ENCODE measurements around the gene GRB7. TPM values are rescaled to one million over a fixed set of nuclear protein-coding genes. Genes with fewer than 3 reads are reported as not detected.

Gene GRB7
- 7.3 and 10.3 TPM in 2 replicates for total RNA-seq (2022)
- Bru-seq, nascent RNA, result percentile 43 among the genes with signal in this experiment
- BruChase-seq, experiment 1, labeled RNA remaining after a 6-hour chase, result percentile 47 among the genes with signal in this experiment
- BruChase-seq, experiment 2, labeled RNA remaining after a 2-hour chase, result percentile 48 among the genes with signal in this experiment
- long read RNA-seq, transcript GRB7-201 (15 exons, 2,243 nt), result major isoform, 5 of 12 reads
- long read RNA-seq, partial matches to known transcripts, result 1 of 12 reads
- long read RNA-seq, other reads (novel, unspliced or antisense), result 3 of 12 reads

DNA sequence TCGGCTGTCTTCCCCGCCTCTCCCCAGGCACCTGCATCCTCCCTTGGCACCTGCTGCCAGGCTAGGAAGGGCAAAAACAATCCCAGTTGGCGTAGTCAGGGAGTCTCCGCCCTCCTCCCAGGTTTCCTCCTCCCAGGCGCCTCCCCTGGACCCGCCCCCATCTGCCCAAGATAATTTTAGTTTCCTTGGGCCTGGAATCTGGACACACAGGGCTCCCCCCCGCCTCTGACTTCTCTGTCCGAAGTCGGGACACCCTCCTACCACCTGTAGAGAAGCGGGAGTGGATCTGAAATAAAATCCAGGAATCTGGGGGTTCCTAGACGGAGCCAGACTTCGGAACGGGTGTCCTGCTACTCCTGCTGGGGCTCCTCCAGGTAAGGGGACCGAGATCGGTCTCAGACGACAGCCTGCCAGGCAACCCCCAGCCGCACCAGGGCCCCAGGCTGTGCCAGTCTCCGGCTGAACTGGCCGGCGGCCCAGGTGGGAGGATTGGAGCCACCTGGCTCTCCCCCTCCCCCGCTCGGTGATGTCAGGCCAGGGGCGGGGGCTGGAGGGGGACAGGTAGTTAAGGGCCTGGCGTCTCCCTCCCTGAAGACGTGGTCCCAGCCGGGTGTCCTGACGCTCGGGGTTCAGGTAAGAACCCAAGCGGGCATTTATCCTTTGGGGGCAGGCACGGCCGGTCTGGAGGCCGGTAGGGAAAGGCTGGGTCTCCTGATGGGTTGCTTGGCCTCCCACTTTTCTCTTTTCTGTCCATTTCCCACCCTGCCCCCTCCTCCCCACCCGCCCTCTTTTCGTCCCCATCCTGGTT, at the start of gene GRB7:
TSS of gene GRB7 (plus strand) at position 179 of the 808 bp plus-strand sequence. CDS start 4,364 bp downstream, outside the sequence.
- no TSS peak for BruUV-seq (replicated peaks)

DNA sequence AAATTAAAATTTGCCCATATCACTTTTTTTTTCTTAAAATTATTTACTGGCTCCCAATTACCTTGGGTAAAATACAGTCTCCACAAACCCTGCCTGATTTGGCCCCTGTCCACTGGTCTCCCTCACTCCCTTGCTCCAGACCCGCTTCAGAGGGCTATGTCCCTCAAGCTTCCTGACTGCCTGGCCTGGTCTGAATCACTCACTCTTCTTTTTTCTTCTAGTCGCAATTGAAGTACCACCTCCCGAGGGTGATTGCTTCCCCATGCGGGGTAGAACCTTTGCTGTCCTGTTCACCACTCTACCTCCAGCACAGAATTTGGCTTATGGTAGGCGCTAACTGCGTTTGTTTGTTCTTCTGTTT, 49.3 kb upstream of the GRB7 start:
- H3K27ac Mint-ChIP-seq (ENCODE audit: low read depth, unreplicated experiment), result peak overlapping the region; percentile 95
- H3K4me3 Mint-ChIP-seq (ENCODE audit: unreplicated experiment), result peak overlapping the region; percentile 79
- H3K9me3 Mint-ChIP-seq (ENCODE audit: unreplicated experiment), result no peaks in the 10 kb centered on the region
- no peak for TF ChIP-seq CTCF (IDR thresholded peaks at IDR 0.05; ENCODE audit: unreplicated experiment)
- no TSS peak for BruUV-seq (replicated peaks)
- H3K36me3 Mint-ChIP-seq (ENCODE audit: insufficient read depth, unreplicated experiment), result peaks cover 11% of the 10 kb centered on the region
- DNase-seq (ENCODE audit: unreplicated experiment), result no peak
- H3K4me1 Mint-ChIP-seq (ENCODE audit: insufficient read depth, unreplicated experiment), result peaks cover 14% of the 10 kb centered on the region
- POLR2A ChIA-PET, result interaction anchor here (0.5 to 4.1 kb wide), 22 partner anchors 10 to 489 kb away, joined by 3 to 68 read pairs (median 4); partner anchors contain the start of genes ERBB2, MIEN1, RPL19 and STARD3
- CTCF ChIA-PET, result interaction anchor here (0.5 to 1.0 kb wide), 5 partner anchors 12 to 300 kb away, joined by 3 to 4 read pairs (median 4); partner anchors contain the start of gene ERBB2
- H3K27me3 Mint-ChIP-seq (ENCODE audit: insufficient read depth, unreplicated experiment), result no peaks in the 10 kb centered on the region
- intact Hi-C loops (cut with micrococcal nuclease), result loop anchor here (5.0 kb wide), 2 partner anchors 51 to 54 kb away; partner anchors contain the start of gene STARD3

More for the DNA sequence above, at the start of gene GRB7:
- Mint-ChIP-seq H3K27ac (ENCODE audit: low read depth, unreplicated experiment) (peak within 1 kb of the TSS; percentile 95), H3K27me3 (ENCODE audit: insufficient read depth, unreplicated experiment) (peaks cover 11% of the 10 kb centered on the region), H3K9me3 (ENCODE audit: unreplicated experiment) (no peaks in the 10 kb centered on the region), H3K4me3 (ENCODE audit: unreplicated experiment) (peak within 1 kb of the TSS; percentile 81), H3K36me3 (ENCODE audit: insufficient read depth, unreplicated experiment) (no peaks in the 10 kb centered on the region), H3K4me1 (ENCODE audit: insufficient read depth, unreplicated experiment) (peaks cover 45% of the 10 kb centered on the region)
- intact Hi-C loops (cut with micrococcal nuclease), result loop anchor here (5.0 kb wide), 1 partner anchor 116 kb away; no protein-coding TSS in a partner anchor
- no peak for TF ChIP-seq CTCF (IDR thresholded peaks at IDR 0.05; ENCODE audit: unreplicated experiment)
- ChIA-PET POLR2A (interaction anchor here (0.6 to 4.3 kb wide), 5 partner anchors 16 to 100 kb away, joined by 3 to 36 read pairs (median 8); partner anchors contain the start of genes ERBB2 and PGAP3), CTCF (no interaction called here)
- peak; percentile 85 for DNase-seq (ENCODE audit: unreplicated experiment)

DNA sequence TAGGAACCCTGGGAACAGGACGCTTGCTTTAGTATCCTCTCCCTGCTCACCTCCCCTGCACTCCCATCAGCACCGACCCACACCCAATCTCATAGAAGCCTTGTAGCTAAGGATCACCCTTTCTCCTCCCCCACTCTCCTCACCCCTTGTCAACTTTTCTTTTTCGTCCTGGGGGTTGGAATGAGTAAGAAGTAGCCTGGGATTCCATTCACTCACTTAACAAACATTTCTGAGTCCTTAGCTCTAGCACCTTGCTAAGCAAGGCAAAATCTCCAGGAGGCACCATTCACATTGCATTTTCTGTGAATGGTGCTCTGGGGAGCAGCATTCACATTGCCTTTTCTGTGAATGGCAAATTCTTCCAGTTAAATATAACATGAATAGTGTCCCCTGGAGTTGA, 48.8 kb upstream of the GRB7 start:
- ChIA-PET POLR2A (interaction anchor here (0.5 to 4.1 kb wide), 11 partner anchors 9 to 226 kb away, joined by 3 to 68 read pairs (median 4); partner anchors contain the start of genes ERBB2, MIEN1 and STARD3), CTCF (interaction anchor here (0.7 kb wide), 1 partner anchor 41 kb away, joined by 4 read pairs; no protein-coding TSS in a partner anchor)
- no peak for TF ChIP-seq CTCF (IDR thresholded peaks at IDR 0.05; ENCODE audit: unreplicated experiment)
- no peak for DNase-seq (ENCODE audit: unreplicated experiment)
- H3K27me3 Mint-ChIP-seq (ENCODE audit: insufficient read depth, unreplicated experiment), result no peaks in the 10 kb centered on the region
- H3K4me1 Mint-ChIP-seq (ENCODE audit: insufficient read depth, unreplicated experiment), result peaks cover 14% of the 10 kb centered on the region
- H3K4me3 Mint-ChIP-seq (ENCODE audit: unreplicated experiment), result peak overlapping the region; percentile 79
- H3K27ac Mint-ChIP-seq (ENCODE audit: low read depth, unreplicated experiment), result peak overlapping the region; percentile 95
- BruUV-seq (replicated peaks), result no TSS peak
- intact Hi-C loops (cut with micrococcal nuclease), result loop anchor here (5.0 kb wide), 2 partner anchors 52 to 53 kb away; partner anchors contain the start of gene STARD3
- H3K9me3 Mint-ChIP-seq (ENCODE audit: unreplicated experiment), result no peaks in the 10 kb centered on the region
- H3K36me3 Mint-ChIP-seq (ENCODE audit: insufficient read depth, unreplicated experiment), result peaks cover 11% of the 10 kb centered on the region
